HuH-7.5 (cell line): Measurements from ENCODE around the gene SLIRP.
"Not testable (repeated sequence)": the region's sequence is repeated elsewhere in the genome, so short reads cannot be mapped to it uniquely, and the experiment has no call there.

Experiments
- DNase-seq: peaks from one replicate; pipeline ENCODE4 v3.0.0; 2011; ENCODE audit warnings: low spot score

The SLIRP gene

DNA sequence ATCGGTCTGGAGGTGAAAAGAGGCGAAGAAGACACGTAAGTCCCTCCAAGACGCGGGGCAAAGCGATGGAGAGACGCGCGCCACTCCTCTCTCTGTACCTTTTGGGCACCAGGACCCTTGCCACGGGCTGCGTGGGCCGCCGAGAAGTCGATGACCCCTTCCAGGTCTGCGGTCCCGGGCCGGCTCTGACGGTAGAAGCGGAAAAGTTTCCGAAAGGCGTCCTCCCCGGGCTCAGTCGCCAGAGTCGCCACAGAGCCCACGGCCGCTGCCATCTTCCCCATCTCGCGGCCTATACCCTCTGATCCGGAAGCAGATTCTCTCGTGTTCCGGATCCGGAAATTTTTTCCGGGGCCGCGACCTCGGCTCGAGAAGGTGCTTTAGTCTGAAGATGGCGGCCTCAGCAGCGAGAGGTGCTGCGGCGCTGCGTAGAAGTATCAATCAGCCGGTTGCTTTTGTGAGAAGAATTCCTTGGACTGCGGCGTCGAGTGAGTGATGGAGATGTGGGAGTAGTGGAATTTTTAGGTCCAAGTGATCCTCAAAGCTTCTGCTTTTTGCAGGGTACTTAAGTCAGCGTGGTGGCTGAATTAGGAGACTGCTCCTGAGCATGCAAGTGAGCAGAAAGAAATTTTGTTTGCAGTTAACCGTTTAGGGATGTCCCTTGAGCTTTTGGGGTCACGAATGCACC lies at the start of gene SLIRP, which contains the start of gene ALKBH1:
SLIRP (plus strand) TSS at position 380 of the 685 bp plus-strand sequence; CDS start at position 389, 9 bp downstream.
ALKBH1 (minus strand) TSS at position 300 of the 685 bp plus-strand sequence; CDS start at position 281, 19 bp downstream.
- peak; percentile 73 for DNase-seq

DNA sequence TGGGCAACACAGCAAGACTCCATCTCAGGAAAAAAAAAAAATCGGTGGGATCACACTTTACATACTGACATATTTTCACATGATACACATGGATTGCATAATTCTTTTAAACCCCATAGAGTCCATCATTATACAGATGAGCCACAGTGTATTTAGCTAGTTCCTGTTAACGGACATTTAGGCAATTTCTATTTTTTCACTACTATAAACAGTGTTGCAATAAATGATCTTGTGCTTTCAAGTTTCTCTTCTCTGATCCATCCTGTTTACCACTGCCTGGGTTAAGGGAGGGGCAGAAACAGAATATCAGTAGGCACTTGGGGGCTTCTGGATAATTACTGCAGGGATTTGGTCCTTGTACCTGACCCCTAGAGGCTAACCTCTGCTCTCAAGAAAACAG lies 48.1 kb upstream of the SLIRP start:
- no peak for DNase-seq

DNA sequence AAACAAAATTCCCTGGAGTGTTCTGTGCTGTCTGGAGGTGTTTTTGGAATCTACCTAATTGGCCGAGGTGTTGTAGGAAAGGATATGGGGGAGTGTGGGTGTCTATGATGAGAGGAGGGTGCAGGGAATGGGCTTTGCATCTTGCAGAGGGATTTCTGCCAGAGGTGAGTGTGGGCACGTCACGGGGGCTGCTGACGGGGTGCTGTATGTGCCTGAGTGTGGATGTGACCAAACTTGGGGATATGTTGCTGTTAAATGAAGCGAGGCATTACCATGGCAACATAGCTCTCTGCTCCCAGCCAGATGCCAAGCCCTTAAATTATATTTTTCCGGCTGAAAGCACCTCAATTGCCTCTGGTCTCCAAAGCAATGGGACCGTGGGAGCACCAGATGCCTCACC lies 47.1 kb upstream of the SLIRP start:
- no peak for DNase-seq

DNA sequence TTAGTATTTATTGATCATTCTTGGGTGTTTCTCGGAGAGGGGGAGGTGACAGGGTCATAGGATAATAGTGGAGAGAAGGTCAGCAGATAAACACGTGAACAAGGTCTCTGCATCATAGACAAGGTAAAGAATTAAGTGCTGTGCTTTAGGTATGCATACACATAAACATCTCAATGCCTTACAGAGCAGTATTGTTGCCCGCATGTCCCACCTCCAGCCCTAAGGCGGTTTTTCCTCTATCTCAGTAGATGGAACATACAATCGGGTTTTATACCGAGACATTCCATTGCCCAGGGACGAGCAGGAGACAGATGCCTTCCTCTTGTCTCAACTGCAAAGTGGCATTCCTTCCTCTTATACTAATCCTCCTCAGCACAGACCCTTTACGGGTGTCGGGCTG lies 46.3 kb upstream of the SLIRP start:
- not testable (repeated sequence) for DNase-seq

DNA sequence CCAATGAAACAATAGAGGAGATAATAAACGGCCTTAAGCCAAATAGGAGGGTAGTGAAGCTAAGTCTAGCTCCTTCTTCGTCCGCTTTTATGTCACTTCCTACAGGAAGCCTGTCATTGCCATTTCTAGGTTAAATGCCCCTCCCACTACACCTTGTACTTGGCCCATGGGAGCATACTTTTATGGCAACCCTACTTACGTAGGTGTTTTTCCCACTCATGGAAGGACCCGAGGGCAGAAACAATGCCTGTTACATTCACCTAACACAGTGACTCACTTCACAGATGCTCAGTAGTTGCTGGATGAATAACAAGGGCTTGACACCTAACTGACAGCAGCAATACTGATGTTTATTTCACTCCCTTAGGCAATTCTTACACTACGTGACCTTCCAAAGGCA lies 44.6 kb upstream of the SLIRP start:
- DNase-seq, result no peak

DNA sequence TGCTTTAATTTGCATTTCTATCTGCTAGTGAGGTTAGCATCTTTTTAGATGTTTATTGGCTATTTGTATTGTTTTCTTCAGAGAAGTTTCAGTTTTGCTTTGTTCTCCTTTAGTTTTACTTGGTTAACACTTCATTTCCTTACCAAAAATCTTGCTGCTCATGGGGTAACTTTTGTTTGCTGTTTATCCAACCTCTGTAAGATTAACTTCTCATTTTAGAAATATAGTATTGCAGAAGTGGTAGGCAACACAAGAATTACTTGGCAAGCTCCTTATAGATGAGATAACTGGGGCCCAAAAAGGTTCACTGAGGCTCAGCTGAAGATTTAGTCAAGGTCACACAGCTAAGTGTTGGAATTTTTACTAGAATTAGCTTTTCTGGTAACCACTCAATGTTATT lies 40.6 kb upstream of the SLIRP start:
- no peak for DNase-seq

DNA sequence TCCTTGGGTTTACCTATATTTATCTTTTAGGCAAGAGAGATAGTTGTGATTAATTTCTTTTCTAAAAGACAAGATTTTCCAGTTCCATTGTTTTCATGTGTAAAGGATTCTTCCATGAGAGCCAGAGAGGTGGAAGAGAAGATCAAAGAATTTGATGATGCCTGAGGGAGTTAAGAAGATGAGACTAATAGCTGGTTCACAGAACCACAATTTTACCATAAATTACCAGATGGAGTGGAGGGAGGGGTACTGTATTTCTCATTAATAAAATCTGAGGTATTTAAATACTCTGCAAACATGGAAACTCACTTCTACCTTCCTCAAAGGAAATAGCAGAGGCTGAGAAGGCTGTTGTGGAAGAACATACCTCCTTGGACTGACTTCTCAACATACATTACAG lies 34.7 kb upstream of the SLIRP start:
- no peak for DNase-seq

DNA sequence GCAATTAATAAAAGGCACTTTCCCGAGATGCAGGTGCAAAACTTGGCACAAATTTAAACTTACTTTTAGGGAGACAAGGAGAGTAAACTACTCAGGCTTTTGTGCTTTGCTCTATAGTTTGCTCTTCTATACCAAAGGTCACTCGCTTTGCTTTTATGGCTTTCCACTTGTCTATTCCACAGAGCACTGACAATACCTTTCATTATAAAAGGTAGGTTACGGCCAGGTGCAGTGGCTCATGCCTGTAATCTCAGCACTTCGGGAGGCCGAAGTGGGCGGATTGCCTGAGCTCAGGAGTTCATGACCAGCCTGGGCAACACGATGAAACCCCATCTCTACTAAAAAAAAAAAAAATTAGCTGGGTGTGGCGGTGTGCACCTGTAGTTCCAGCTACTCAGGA lies 33.0 kb upstream of the SLIRP start:
- DNase-seq, result no peak

DNA sequence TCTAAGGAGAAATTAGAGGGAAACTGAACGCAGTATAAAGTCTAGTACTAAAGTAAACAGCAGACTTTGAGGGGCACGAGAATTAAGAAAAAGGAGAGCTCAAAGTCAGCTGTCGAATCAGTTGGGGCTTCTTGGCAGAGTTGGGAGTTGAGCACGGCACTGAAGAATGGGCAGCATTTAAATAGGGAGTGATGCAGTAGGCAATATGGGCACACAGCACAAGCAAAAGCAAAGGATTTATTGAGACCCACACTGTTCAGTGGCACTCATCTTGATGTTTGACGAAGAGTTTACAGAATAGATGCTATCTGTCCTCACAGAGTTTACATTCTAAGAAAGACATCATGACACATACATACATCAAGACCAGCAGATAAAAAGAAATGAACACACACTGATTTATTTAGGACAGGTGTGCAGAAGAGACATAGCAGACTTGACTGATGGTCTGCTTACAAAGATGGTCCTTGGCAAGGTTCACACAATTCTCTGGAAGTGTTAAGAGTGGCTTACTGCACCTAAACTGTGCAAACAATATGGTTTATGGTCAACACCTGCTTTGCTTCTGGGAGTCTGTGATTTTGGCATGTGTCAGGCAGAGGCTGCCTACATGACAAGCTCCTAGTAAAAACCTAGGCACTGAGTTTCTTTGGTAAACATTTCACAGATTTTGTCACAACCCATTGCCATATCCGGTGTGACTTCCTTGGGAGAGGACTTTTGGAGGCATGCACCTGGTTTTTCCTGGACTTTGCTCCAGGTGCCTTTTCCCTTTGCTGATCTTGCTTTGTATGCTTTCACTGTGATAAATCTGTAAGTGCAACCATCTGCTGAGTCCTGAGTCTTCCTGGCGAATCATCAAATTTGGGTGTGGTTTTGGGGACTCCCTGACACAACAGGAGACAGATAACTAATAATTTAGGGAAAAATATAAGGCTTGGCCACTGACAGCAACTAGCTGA lies 26.4 kb upstream of the SLIRP start:
- DNase-seq, result no peak

DNA sequence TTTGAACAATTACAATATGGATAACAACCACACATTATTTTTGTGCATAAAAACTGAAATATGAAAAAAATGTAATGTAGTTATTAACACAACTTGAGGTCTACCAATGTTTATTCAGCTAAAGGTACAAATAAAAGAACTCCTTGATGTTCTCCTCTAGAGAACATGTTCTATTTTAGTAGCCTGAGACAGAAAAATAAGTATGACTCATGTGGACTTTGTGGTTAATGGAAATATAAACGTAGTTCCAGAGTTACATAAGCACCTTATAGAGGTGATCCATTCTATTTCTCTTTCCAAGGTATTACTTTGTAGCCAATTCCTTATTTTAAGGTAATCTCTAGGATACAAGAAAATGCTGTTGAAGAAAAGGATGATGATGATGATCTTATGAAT lies 25.7 kb upstream of the SLIRP start:
- DNase-seq, result no peak

DNA sequence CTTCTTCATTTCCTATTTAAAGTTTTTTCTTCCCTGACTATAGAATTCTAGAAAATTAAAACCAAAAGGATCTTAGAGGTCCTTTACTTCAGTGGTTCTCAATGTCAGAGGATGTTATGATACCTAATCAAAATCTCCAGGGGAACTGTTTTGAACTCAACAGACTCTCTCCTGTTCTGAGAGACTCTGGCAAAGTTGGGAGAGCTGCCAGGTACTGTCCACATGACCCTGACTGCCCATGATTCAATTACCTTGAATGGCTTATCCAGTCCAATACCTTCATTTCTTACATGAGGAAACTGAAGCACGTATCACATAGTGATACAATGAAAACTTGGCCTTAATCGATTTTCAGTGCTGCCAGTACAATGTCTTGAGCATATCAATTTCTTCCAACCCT lies 16.6 kb upstream of the SLIRP start:
- DNase-seq, result no peak

DNA sequence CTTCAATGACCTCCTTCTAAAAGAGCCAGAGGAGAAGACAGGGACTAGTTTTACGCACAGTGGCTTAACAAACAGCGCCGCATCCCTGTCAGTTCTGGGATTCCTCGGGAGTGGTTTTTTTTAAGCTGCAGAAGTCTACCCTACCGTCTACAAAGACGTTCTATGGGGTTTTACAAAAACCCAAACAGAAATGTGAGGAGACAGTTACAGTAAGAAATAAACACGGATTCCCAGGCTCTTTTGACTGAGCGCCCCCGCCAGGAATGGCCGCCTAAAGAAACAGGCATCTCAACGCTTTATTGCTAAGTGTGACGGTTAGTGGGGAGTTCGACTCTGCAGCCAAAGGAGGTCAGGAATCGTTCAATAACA lies 564 bp upstream of the SLIRP start:
- DNase-seq, result peak; percentile 19

DNA sequence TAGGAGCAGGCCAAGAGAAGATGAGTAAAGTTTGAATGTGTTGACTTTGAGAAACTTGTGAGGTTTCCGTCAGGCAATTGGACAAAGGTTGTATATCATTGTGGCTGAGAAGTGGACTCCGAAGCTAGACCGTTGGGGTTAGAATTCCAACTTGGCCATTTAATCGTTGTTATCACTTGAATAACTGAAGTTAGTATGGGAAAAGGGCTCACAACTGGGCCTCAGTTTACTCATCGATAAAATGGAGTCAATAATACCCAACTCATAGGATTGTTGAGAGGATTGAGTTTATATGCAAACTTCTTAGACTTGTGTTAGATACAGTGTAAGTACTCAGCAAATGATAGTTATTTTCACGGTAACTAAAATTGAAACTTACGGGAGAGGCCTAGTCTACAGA lies 846 bp downstream of the SLIRP start:
- DNase-seq, result no peak

DNA sequence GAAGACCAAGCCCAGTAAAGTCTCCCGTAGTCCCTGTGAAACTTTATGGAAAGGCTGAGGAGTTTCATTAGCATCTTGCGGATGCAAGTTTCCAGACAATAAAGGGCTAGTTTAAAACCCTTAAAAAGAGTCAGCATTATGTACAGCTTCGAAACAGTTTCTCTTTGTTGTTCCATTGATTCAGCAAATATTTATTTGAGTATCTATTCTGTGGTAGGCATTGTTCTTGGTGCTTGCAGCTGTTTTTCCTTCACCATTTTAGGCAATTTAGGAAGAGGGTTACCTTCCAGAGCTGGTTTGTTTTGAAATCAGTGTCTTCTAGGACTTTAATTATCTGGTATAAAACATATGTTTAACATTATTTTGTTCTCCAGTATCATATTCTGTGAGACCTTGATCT lies 1.5 kb downstream of the SLIRP start:
- no peak for DNase-seq

DNA sequence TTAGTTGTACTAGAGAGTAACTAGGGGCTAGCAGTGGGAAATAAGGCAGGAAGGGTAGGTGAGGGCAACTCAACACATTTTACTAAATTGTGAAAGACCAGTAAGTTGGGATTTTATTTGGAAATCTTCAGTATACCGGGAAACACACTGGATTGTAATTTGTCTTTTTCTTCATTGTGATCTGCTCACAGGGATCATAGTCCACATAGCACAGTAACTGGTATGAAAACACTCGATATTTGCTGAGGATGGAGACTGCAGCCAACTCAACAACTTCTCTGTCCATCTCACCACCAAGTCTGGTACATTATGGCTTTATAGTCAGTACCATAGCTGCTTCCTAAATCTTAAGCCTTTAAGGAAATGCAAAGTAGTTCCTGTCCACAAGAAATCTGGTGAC lies 2.5 kb downstream of the SLIRP start:
- DNase-seq, result no peak

DNA sequence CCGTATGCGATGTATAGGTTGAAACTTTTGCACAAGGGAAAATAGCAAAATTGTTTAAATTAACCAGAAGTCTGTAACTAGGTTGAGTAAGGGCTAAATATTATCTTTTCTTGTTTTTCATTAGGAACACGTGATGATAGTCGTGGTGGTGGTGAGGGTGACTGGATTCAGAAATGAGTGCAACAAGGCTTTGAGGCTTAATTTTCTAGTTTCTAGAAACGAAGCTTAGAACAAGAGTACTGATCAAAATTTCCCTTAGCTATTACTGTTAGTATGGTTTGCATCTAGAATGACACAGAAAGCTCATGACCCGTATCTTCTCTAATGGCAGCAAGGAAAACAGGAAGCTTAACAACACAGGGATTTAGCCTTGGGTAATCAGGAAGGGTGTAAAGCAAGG lies 7.0 kb downstream of the SLIRP start:
- no peak for DNase-seq

DNA sequence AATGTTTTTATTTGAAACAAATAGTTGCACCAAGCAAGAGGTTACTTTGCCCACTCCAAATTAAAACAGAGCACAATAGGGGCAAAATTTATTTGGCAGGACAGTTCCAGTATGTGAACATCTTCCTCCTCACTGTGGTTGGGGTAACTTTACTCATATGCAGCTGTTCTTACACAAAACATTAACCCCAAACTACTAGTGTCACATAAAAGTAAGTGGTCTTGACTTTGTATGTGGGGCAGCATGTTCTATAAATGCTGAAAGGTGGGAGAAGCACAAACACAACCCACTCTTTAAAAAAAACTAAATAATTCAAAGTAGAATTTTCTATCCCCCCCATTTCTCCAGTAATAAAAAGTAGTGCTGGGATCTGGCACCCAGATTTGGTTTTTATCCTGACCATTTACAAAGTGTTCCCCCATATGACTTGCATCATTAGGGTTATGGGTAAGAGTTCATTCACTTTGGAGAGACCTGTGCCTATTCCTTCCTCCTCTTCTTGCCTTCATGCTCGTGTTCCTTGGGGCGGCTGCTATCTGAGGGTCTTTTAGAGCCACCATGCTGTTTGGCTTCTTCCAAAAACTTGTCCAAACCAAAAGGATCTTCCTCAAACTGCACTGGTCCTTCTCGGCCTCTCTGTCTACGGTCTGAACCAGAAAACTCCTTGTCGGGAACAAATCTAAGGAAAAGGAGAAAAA lies 9.9 kb downstream of the SLIRP start:
- DNase-seq, result no peak

DNA sequence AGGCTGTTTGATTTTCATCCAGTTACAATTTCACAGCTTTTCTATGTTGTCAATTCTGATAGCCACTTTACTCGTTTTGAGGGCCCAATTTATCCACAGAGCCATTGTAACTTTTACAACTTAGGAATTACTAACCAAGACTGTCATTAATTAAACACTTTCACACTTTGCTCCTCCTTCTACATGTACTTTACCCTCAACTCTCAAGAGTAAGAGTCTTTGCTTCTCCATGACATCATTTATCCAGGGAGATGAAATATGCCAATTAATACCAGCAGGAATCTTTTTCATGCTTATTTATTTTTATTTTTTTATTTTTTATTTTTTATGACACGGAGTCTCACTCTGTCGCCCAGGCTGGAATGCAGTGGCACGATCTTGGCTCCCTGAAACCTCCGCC lies 13.5 kb downstream of the SLIRP start:
- no peak for DNase-seq

DNA sequence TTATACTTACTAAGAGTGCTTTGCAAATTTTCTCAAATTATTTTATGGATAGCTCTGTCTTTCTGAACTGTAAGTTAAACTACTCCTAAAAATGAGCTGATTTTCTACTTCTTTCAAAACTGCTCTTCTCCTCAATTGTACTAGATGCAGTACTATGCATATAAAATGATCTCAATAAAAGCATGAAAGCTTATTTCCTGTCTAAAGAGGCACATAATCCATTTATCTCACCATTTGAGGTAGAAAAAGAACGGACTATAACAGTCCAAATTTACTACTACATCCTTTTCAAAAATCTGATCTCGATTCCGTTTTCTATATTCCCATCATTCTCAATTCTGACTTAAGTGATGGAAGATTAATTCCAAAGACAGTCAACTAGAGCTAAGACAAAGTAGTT lies 14.4 kb downstream of the SLIRP start:
- DNase-seq, result no peak

DNA sequence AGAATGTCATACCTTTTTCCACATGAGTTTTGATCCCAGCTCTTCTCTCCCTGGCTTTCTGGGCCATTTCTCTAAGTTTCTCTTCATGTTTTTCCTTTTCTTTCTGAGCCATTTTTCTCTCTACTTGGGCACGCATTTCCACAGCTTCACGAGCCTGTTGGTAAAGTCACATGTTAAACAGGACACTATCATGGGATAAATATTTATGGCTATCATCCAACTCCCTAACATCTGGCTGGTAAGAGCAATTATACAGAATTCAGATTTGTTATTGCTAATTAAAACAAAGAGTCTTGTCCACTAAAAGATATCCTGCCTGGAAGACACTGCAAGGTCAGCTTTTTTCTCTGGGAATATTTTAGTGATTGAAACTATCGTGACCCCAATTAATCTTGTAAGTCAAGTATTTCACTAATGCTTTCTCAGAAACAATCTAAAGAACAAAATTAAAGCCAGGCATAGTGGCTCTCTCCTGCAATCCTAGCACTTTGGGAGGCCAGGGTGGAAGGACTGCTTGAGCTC lies 23.1 kb downstream of the SLIRP start:
- no peak for DNase-seq

DNA sequence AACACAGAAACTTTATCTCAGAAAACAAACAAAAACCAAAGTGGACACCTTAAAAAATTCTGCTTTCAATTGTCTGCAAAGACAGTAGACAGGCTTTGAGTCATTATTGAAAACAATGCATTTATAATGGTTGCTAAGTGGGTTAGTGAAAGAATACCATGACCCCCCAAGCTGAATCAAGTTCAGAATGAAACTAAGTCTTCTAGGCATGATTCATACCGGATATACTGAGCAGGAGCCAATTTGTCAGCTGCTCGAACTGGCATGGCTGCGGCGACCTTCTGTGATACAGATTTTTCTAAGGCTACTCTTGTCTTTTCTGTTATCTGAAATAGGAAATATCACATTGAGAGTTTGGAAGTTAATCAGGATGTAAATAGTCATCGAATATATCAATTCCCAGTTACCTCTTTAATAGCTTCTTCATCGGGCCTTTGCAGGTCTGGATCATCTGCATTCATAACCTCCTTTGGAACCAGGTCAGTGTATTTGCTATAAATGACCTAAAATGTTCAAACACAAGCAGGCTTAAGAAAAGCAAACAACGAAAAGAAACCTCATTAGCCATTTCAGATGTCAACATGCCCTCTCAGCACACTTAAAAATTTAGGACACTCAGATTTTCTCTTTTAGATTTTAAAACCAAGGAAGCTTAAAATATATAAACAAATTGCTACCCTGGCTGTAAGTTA lies 30.8 kb downstream of the SLIRP start:
- no peak for DNase-seq

DNA sequence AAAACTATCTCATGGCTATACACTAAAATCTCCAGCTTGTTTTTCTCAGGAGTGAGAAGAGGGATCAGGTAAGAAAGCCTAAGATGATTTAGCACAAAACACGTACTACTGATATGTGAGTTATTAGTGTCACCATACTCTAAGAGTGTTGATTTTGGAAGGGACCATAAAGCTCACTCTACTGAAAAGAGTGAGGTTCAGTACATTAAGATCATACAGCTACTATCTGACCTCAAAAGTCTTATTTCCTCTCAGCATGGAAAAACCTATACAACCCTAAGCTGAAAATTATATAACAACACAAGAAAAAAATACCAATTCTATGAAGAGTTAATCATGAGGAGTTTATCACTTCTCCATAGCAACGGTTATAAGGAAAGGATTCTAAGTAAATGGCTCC lies 33.5 kb downstream of the SLIRP start:
- no peak for DNase-seq
